SK-N-SH (cell line): ENCODE measurements around the gene FGD3. TPM values are rescaled to one million over a fixed set of nuclear protein-coding genes. Genes with fewer than 3 reads are reported as not detected.
A peak's percentile ranks its signal among the peaks of the same experiment; 100 is the strongest.

Experiments used
- CTCF ChIA-PET: fragments of 300-600, 350-600 bp; formaldehyde crosslinking; extraction: SDS; loops from one replicate; lab custom pipeline; 2021; lab: Yijun Ruan, JAX
- POLR2A ChIA-PET: fragments of 350-600 bp; sonication (Branson Sonifier 250); formaldehyde crosslinking; extraction: SDS; loops from one replicate; lab custom pipeline; 2020; ENCODE audit warnings: antibody characterized with exemption, inconsistent platforms; lab: Yijun Ruan, JAX
- DNase-seq: peaks from one replicate; pipeline ENCODE4 v3.0.0; 2012
- H2AFZ ChIP-seq: fragments of 200-600 bp; sonication (generic); 2 replicates; pipeline ENCODE4 v1.8.1; 2016; ENCODE audit warnings: antibody characterized with exemption, mild to moderate bottlenecking, low read depth
- H3F3A ChIP-seq: fragments of 200-600 bp; sonication (generic); replicated peaks from 2 replicates; pipeline ENCODE3; 2016; ENCODE audit warnings: antibody characterized with exemption, mild to moderate bottlenecking; ENCODE audit not compliant: insufficient read depth
- H3K27ac ChIP-seq, 2 experiments: fragments of 200-500 bp in 1 of 2; fragments of 200-600 bp in 1 of 2; sonication (Bioruptor generic) in 1 of 2; sonication (generic), shearing (Covaris generic) in 1 of 2; 2 replicates each; pipeline versions ENCODE4 v1.5.1 to v1.6.1; 2014 to 2016; ENCODE audit warnings: low read depth in 2 of 2, inconsistent platforms in 1 of 2, low read length in 1 of 2, mild to moderate bottlenecking in 1 of 2, mixed read lengths in 1 of 2
- H3K27me3 ChIP-seq: fragments of 200-600 bp; sonication (generic), shearing (Covaris generic); 2 replicates; pipeline ENCODE4 v1.6.1; 2016; ENCODE audit warnings: mixed run types; ENCODE audit not compliant: insufficient read depth
- H3K36me3 ChIP-seq, 2 experiments: fragments of 200-500 bp in 1 of 2; fragments of 200-600 bp in 1 of 2; sonication (Bioruptor generic) in 1 of 2; sonication (generic) in 1 of 2; replicated peaks in 1 of 2; 2 replicates each; pipeline versions ENCODE3 to v1.5.1; 2014 to 2016; ENCODE audit warnings: low read length in 1 of 2, mild to moderate bottlenecking in 1 of 2; ENCODE audit not compliant: insufficient read depth in 2 of 2, control insufficient read depth in 1 of 2
- H3K4me1 ChIP-seq, 2 experiments: fragments of 200-500 bp in 1 of 2; fragments of 200-600 bp in 1 of 2; sonication (Bioruptor generic) in 1 of 2; sonication (generic), shearing (Covaris generic) in 1 of 2; 2 replicates each; pipeline versions ENCODE4 v1.5.1 to v1.6.1; 2014 to 2016; ENCODE audit warnings: low read depth in 1 of 2, low read length in 1 of 2, mixed run types in 1 of 2; ENCODE audit not compliant: insufficient read depth in 2 of 2, control insufficient read depth in 1 of 2
- H3K4me2 ChIP-seq: fragments of 200-600 bp; sonication (generic), shearing (Covaris generic); 2 replicates; pipeline ENCODE4 v1.6.1; 2017; ENCODE audit warnings: mixed run types
- H3K4me3 ChIP-seq, 2 experiments: fragments of 200-500 bp in 1 of 2; fragments of 200-600 bp in 1 of 2; sonication (Bioruptor generic) in 1 of 2; sonication (generic), shearing (Covaris generic) in 1 of 2; 2 replicates each; pipeline versions ENCODE4 v1.5.1 to v1.8.1; 2014 to 2016; ENCODE audit warnings: low read depth in 2 of 2, inconsistent platforms in 1 of 2, low read length in 1 of 2, mild to moderate bottlenecking in 1 of 2, mixed read lengths in 1 of 2, moderate library complexity in 1 of 2
- H3K79me2 ChIP-seq: fragments of 200-600 bp; sonication (generic); 2 replicates; pipeline ENCODE4 v1.8.1; 2017; ENCODE audit warnings: mild to moderate bottlenecking; ENCODE audit not compliant: insufficient read depth
- H3K9ac ChIP-seq: fragments of 200-600 bp; sonication (generic); 2 replicates; pipeline ENCODE4 v1.6.1; 2017; ENCODE audit warnings: mixed run types
- H3K9me2 ChIP-seq: fragments of 200-600 bp; sonication (generic); 2 replicates; pipeline ENCODE4 v1.6.1; 2017; ENCODE audit warnings: mixed run types
- H3K9me3 ChIP-seq: fragments of 200-600 bp; sonication (generic); 2 replicates; pipeline ENCODE4 v1.6.1; 2017; ENCODE audit warnings: mixed run types, mild to moderate bottlenecking, moderate library complexity
- H4K20me1 ChIP-seq: fragments of 200-600 bp; sonication (generic); 2 replicates; pipeline ENCODE4 v1.6.1; 2017; ENCODE audit warnings: mild to moderate bottlenecking, mixed run types; ENCODE audit not compliant: insufficient read depth
- EP300 ChIP-seq, 2 experiments: IDR thresholded peaks; 2 replicates each; pipeline versions ENCODE4 v1.4.0 to v1.6.1; 2012; ENCODE audit warnings: borderline replicate concordance in 1 of 2, low read depth in 1 of 2, low read length in 1 of 2
- GABPA ChIP-seq: IDR thresholded peaks from 2 replicates; pipeline ENCODE4 v1.4.0; 2012; ENCODE audit warnings: low read depth, mild to moderate bottlenecking
- GATA2 ChIP-seq: sonication (generic); formaldehyde crosslinking; IDR thresholded peaks from 2 replicates; pipeline ENCODE4 v1.5.0; 2020; ENCODE audit warnings: mild to moderate bottlenecking, missing genetic modification reagents
- JUND ChIP-seq: IDR thresholded peaks from 2 replicates; pipeline ENCODE4 v1.4.0; 2012
- MEF2A ChIP-seq: IDR thresholded peaks from 2 replicates; pipeline ENCODE4 v1.4.0; 2012; ENCODE audit warnings: low read depth, borderline replicate concordance
- NRF1 ChIP-seq: IDR thresholded peaks from 2 replicates; pipeline ENCODE4 v1.6.1; 2012; ENCODE audit warnings: low read depth, mild to moderate bottlenecking, low read length
- RCOR1 ChIP-seq: fragments of 150-350 bp; IDR thresholded peaks from 2 replicates; pipeline ENCODE4 v1.6.1; 2017; ENCODE audit warnings: antibody characterized with exemption, low read length
- SMC3 ChIP-seq: IDR thresholded peaks from 2 replicates; pipeline ENCODE4 v1.6.1; 2012; ENCODE audit warnings: low read depth, low read length, improper control_type of control experiment
- TAF1 ChIP-seq: IDR thresholded peaks from 2 replicates; pipeline ENCODE4 v1.6.1; 2012; ENCODE audit warnings: low read depth, mild to moderate bottlenecking, low read length, moderate library complexity, borderline replicate concordance
- WGBS: methylation state at CpG from one replicate; pipeline ENCODE4 v1.1.6; 2017; ENCODE audit warnings: low lambda C conversion rate; 5-methylcytosine and 5-hydroxymethylcytosine counted together
- polyA plus RNA-seq, 3 experiments: library from polyadenylated mRNA; depleted of rRNA; stranded (reverse); fragments of >200 nt; gene quantifications; 2 replicates each; pipeline ENCODE4 v1.2.3, GENCODE V29; 2012
- TF ChIP-seq, protein P1 (sequence below): fragments of 200-600 bp; sonication (generic); IDR thresholded peaks from 2 replicates; pipeline ENCODE4 v1.6.1; 2017; ENCODE audit warnings: antibody characterized with exemption, mild to moderate bottlenecking, moderate library complexity
- TF ChIP-seq, protein P2 (sequence below): fragments of 150-350 bp; IDR thresholded peaks from 2 replicates; pipeline ENCODE4 v1.6.1; 2017; ENCODE audit warnings: antibody characterized with exemption, low read length, low read depth, borderline replicate concordance
- TF ChIP-seq, protein P3 (sequence below): fragments of 150-350 bp; IDR thresholded peaks from 2 replicates; pipeline ENCODE4 v1.6.1; 2016; ENCODE audit warnings: mild to moderate bottlenecking, low read depth, low read length

Gene FGD3
- polyA plus RNA-seq, 1 of the 3 experiments (the other 2 are of a cell fraction), result not detected

DNA sequence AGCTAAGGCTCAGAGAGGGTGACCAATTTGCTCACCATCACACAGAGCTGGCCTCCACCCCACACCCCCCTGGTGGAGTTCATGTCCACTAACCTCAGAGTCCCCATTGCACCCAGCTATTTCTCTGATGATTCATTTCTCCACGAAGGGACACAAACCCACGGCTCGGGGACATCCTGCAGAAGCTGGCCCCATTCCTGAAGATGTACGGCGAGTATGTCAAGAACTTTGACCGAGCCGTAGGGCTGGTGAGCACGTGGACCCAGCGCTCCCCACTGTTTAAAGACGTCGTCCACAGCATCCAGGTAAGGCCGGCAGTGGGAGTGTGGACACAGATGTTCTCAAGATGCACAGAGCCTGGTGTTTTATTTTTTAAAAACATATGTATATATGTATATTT lies 58.6 kb downstream of the FGD3 start:
- H3K4me1 ChIP-seq, result peaks cover 0 to 16% of the 10 kb centered on the region in 2 experiments; a peak in 1 of 4 replicates
- ChIA-PET CTCF (interaction anchor here (0.6 to 6.3 kb wide), 3 partner anchors 12 to 102 kb away, joined by 3 to 48 read pairs (median 5); no protein-coding TSS in a partner anchor), POLR2A (no interaction called here)
- DNase-seq, result no peak
- no peak overlapping the region for H3K4me2 ChIP-seq
- H3K9me3 ChIP-seq, result no peaks in the 10 kb centered on the region
- no peaks in the 10 kb centered on the region for H3K9me2 ChIP-seq
- WGBS, result 68% methylated on average over 8 of the region's 12 CpGs
- TF ChIP-seq MEF2A (no peak), JUND (no peak), GATA2 (no peak), TAF1 (no peak), GABPA (no peak), NRF1 (no peak), SMC3 (no peak), RCOR1 (no peak)
- TF ChIP-seq, protein P1, sequence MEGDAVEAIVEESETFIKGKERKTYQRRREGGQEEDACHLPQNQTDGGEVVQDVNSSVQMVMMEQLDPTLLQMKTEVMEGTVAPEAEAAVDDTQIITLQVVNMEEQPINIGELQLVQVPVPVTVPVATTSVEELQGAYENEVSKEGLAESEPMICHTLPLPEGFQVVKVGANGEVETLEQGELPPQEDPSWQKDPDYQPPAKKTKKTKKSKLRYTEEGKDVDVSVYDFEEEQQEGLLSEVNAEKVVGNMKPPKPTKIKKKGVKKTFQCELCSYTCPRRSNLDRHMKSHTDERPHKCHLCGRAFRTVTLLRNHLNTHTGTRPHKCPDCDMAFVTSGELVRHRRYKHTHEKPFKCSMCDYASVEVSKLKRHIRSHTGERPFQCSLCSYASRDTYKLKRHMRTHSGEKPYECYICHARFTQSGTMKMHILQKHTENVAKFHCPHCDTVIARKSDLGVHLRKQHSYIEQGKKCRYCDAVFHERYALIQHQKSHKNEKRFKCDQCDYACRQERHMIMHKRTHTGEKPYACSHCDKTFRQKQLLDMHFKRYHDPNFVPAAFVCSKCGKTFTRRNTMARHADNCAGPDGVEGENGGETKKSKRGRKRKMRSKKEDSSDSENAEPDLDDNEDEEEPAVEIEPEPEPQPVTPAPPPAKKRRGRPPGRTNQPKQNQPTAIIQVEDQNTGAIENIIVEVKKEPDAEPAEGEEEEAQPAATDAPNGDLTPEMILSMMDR, result no peak
- TF ChIP-seq, protein P2, sequence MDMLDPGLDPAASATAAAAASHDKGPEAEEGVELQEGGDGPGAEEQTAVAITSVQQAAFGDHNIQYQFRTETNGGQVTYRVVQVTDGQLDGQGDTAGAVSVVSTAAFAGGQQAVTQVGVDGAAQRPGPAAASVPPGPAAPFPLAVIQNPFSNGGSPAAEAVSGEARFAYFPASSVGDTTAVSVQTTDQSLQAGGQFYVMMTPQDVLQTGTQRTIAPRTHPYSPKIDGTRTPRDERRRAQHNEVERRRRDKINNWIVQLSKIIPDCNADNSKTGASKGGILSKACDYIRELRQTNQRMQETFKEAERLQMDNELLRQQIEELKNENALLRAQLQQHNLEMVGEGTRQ, result no peak
- TF ChIP-seq, protein P3, sequence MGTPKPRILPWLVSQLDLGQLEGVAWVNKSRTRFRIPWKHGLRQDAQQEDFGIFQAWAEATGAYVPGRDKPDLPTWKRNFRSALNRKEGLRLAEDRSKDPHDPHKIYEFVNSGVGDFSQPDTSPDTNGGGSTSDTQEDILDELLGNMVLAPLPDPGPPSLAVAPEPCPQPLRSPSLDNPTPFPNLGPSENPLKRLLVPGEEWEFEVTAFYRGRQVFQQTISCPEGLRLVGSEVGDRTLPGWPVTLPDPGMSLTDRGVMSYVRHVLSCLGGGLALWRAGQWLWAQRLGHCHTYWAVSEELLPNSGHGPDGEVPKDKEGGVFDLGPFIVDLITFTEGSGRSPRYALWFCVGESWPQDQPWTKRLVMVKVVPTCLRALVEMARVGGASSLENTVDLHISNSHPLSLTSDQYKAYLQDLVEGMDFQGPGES, result no peak
- no peak overlapping the region for H3K27ac ChIP-seq
- no peaks in the 10 kb centered on the region for H3K36me3 ChIP-seq
- no peaks in the 10 kb centered on the region for H4K20me1 ChIP-seq
- H3K79me2 ChIP-seq, result no peaks in the 10 kb centered on the region
- H3K27me3 ChIP-seq, result no peaks in the 10 kb centered on the region
- no peak overlapping the region for H2AFZ ChIP-seq
- H3K4me3 ChIP-seq, result no peak overlapping the region
- no peak overlapping the region for H3K9ac ChIP-seq
- H3F3A ChIP-seq, result no peaks in the 10 kb centered on the region

DNA sequence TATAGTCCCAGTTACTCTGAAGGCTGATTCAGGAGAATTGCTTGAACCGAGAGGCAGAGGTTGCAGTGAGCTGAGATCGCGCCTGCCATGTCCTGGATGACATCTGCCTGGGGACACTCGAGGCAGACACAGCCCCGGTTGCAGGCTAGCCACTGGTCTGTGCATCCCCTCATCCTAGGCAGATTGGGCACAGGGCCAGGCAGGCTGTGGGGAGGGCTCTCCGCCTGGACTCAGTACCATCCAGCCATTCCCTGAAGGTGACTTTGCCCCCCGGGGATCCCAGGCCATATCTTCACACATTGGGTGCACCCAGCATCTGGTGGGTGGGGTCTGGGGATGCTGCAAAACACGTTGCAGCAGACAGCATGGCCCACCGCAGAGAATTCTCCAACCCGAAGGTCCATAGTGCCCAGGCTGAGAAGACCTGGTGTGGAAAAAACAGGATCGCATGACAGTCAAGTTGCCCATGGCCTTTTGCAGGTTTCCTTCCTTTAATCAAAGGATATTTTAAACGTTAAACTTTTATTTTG lies 60.3 kb downstream of the FGD3 start:
- Histone ChIP-seq H2AFZ (no peak overlapping the region), H3K4me3 (no peak overlapping the region), H3F3A (no peaks in the 10 kb centered on the region), H3K79me2 (no peaks in the 10 kb centered on the region), H3K9me2 (no peaks in the 10 kb centered on the region), H3K4me2 (no peak overlapping the region), H3K4me1 (peaks cover 0 to 20% of the 10 kb centered on the region in 2 experiments; a peak in 1 of 4 replicates), H3K36me3 (no peaks in the 10 kb centered on the region), H3K27me3 (no peaks in the 10 kb centered on the region), H3K9me3 (no peaks in the 10 kb centered on the region), H3K27ac (no peak overlapping the region), H3K9ac (no peak overlapping the region), H4K20me1 (no peaks in the 10 kb centered on the region)
- POLR2A ChIA-PET, result no interaction called here
- TF ChIP-seq NRF1 (no peak), EP300 (IDR thresholded peaks at IDR 0.05; ENCODE audit: borderline replicate concordance in 1 of 2, low read depth in 1 of 2, low read length in 1 of 2) (no peak), GATA2 (no peak)
- CTCF ChIA-PET, result interaction anchor here (0.6 to 0.9 kb wide), 4 partner anchors 53 to 254 kb away, joined by 3 to 4 read pairs (median 3); no protein-coding TSS in a partner anchor
- 64% methylated on average over 8 of the region's 12 CpGs for WGBS
- DNase-seq, result peak; percentile 76
